GM10266 (cell line): ENCODE results near the gene ANKRD44.
A peak's percentile ranks its signal among the peaks of the same experiment; 100 is the strongest.

ENCODE experiments used
- DNase-seq: peaks from one replicate; pipeline ENCODE4 v3.0.0; 2012; ENCODE audit errors: extremely low spot score
- CTCF ChIP-seq: IDR thresholded peaks from 2 replicates; pipeline ENCODE4 v1.5.1; 2012; ENCODE audit warnings: mild to moderate bottlenecking, low read depth; ENCODE audit not compliant: control insufficient read depth, insufficient read depth; ENCODE audit errors: missing control alignments

ANKRD44 gene

GRCh38 chr2:197285361-197285760 lies 25.2 kb downstream of the ANKRD44 start:
- no peak for DNase-seq
- no peak for TF ChIP-seq CTCF

- DNase-seq, result no peak
- TF ChIP-seq CTCF, result no peak
These were observed 25.6 kb downstream of the ANKRD44 start for GRCh38 chr2:197284956-197285355.

- TF ChIP-seq CTCF, result no peak
- no peak for DNase-seq
These were observed 29.2 kb downstream of the ANKRD44 start for GRCh38 chr2:197281421-197281820.

GRCh38 chr2:197280015-197280702 lies 30.4 kb downstream of the ANKRD44 start:
- no peak for DNase-seq
- no peak for TF ChIP-seq CTCF

- no peak for TF ChIP-seq CTCF
- DNase-seq, result no peak
These were observed 31.5 kb downstream of the ANKRD44 start for GRCh38 chr2:197278799-197279763.

- TF ChIP-seq CTCF, result peak; percentile 1
- no peak for DNase-seq
These were observed 32.8 kb downstream of the ANKRD44 start for GRCh38 chr2:197277794-197278193.

GRCh38 chr2:197276156-197276555 lies 34.4 kb downstream of the ANKRD44 start:
- no peak for TF ChIP-seq CTCF
- no peak for DNase-seq
